HepG2 (cell line): ENCODE measurements around the gene TMEM190. TPM values are rescaled to one million over a fixed set of nuclear protein-coding genes. Genes with fewer than 3 reads are reported as not detected.

Source experiments
- AHDC1 ChIP-seq: sonication (generic); formaldehyde crosslinking; IDR thresholded peaks from 2 replicates; pipeline ENCODE4 v1.5.1; 2020; ENCODE audit warnings: mild to moderate bottlenecking, missing genetic modification reagents, borderline replicate concordance
- ATF3 ChIP-seq: sonication (generic); formaldehyde crosslinking; IDR thresholded peaks from 2 replicates; pipeline ENCODE4 v1.4.0; 2020; ENCODE audit warnings: missing genetic modification reagents
- ATF7 ChIP-seq, 2 experiments: fragments of 450-650 bp in 1 of 2; sonication (generic) in 1 of 2; formaldehyde crosslinking in 1 of 2; IDR thresholded peaks; 2 replicates each; pipeline versions ENCODE4 v1.4.0 to v1.6.1; 2016 to 2020; ENCODE audit warnings: antibody characterized with exemption in 1 of 2, mild to moderate bottlenecking in 1 of 2, missing genetic modification reagents in 1 of 2
- CHCHD3 ChIP-seq: sonication (generic); formaldehyde crosslinking; IDR thresholded peaks from 2 replicates; pipeline ENCODE4 v1.8.0; 2022; ENCODE audit warnings: mild to moderate bottlenecking, missing genetic modification reagents, moderate library complexity
- DMAP1 ChIP-seq: IDR thresholded peaks from 2 replicates; pipeline ENCODE4 v1.6.1; 2016
- ETV5 ChIP-seq: IDR thresholded peaks from 2 replicates; pipeline ENCODE4 v1.6.1; 2018; ENCODE audit warnings: missing biosample characterization, missing genetic modification reagents, inconsistent platforms, borderline replicate concordance
- GATAD2A ChIP-seq: IDR thresholded peaks from 2 replicates; pipeline ENCODE4 v1.6.1; 2016
- GTF3A ChIP-seq: sonication (generic); formaldehyde crosslinking; conservative IDR thresholded peaks from 2 replicates; pipeline ENCODE4 v1.4.0; 2020; ENCODE audit warnings: mild to moderate bottlenecking, missing genetic modification reagents
- HNF1B ChIP-seq: sonication (generic); formaldehyde crosslinking; IDR thresholded peaks from 2 replicates; pipeline ENCODE4 v1.5.1; 2020; ENCODE audit warnings: mild to moderate bottlenecking, moderate library complexity, missing genetic modification reagents
- HOXA9 ChIP-seq: sonication (generic); formaldehyde crosslinking; IDR thresholded peaks from 2 replicates; pipeline ENCODE4 v1.8.1; 2022; ENCODE audit warnings: missing genetic modification reagents, mild to moderate bottlenecking, moderate library complexity, borderline replicate concordance
- KDM6A ChIP-seq: IDR thresholded peaks from 2 replicates; pipeline ENCODE4 v1.6.1; 2016; ENCODE audit warnings: low read depth
- MAFG ChIP-seq: sonication (generic); formaldehyde crosslinking; IDR thresholded peaks from 2 replicates; pipeline ENCODE4 v1.5.1; 2020; ENCODE audit warnings: mild to moderate bottlenecking, missing genetic modification reagents
- NFIB ChIP-seq: sonication (generic); formaldehyde crosslinking; IDR thresholded peaks from 2 replicates; pipeline ENCODE4 v1.9.0; 2021; ENCODE audit warnings: missing genetic modification reagents, mild to moderate bottlenecking, borderline replicate concordance
- NFKB2 ChIP-seq: sonication (generic); formaldehyde crosslinking; IDR thresholded peaks from 2 replicates; pipeline ENCODE4 v1.4.0; 2020; ENCODE audit warnings: missing genetic modification reagents, borderline replicate concordance
- POLR2A ChIP-seq, 2 experiments: IDR thresholded peaks; 2 replicates each; pipeline ENCODE4 v1.6.1; 2011; ENCODE audit warnings: low read depth in 2 of 2, low read length in 2 of 2, mild to moderate bottlenecking in 1 of 2, moderate library complexity in 1 of 2; ENCODE audit not compliant: insufficient read depth in 1 of 2
- RFX1 ChIP-seq: fragments of 450-650 bp; IDR thresholded peaks from 2 replicates; pipeline ENCODE4 v1.6.1; 2017
- RFXANK ChIP-seq: IDR thresholded peaks from 2 replicates; pipeline ENCODE4 v1.6.1; 2016
- TCF7 ChIP-seq: sonication (generic); IDR thresholded peaks from 2 replicates; pipeline ENCODE4 v1.6.1; 2016; ENCODE audit warnings: antibody characterized with exemption, low read depth
- ZFY ChIP-seq: sonication (generic); formaldehyde crosslinking; IDR thresholded peaks from 2 replicates; pipeline ENCODE4 v1.4.0; 2020; ENCODE audit warnings: missing genetic modification reagents
- ZNF143 ChIP-seq: sonication (generic); formaldehyde crosslinking; IDR thresholded peaks from 2 replicates; pipeline ENCODE4 v1.4.0; 2020; ENCODE audit warnings: missing genetic modification reagents
- ZNF180 ChIP-seq: sonication (generic); formaldehyde crosslinking; IDR thresholded peaks from 2 replicates; pipeline ENCODE4 v1.4.0; 2020; ENCODE audit warnings: low read depth, missing genetic modification reagents, borderline replicate concordance
- ZNF891 ChIP-seq: sonication (generic); formaldehyde crosslinking; IDR thresholded peaks from 2 replicates; pipeline ENCODE4 v1.5.0; 2020; ENCODE audit warnings: mild to moderate bottlenecking, missing genetic modification reagents
- polyA plus RNA-seq, 8 experiments: library from polyadenylated mRNA; depleted of rRNA in 3 of 8; stranded (reverse) in 7 of 8; unstranded in 1 of 8; fragments of >200 nt; fragmentation: Illumina TruSeq in 4 of 8; extraction: Trizol in 4 of 8; gene quantifications; 2 replicates each; pipeline versions ENCODE4 v1.2.1 to v1.2.3, GENCODE V29; 2011 to 2016; ENCODE audit warnings: low read depth in 4 of 8, missing spikeins in 1 of 8, mixed read lengths in 1 of 8; ENCODE audit not compliant: insufficient read depth in 1 of 8
- total RNA-seq, 5 experiments: library from RNA; depleted of rRNA; stranded (reverse); fragments of >200 nt; fragmentation: Illumina TruSeq; extraction: Trizol; gene quantifications; 2 replicates each; pipeline ENCODE4 v1.2.3, GENCODE V29; 2016; ENCODE audit warnings: low read depth in 1 of 5
- TF ChIP-seq, protein P1 (sequence below): sonication (generic); formaldehyde crosslinking; IDR thresholded peaks from 2 replicates; pipeline ENCODE4 v1.5.0; 2020; ENCODE audit warnings: mild to moderate bottlenecking, missing genetic modification reagents, moderate library complexity

Gene TMEM190
- total and polyA plus RNA-seq, 2 of the 13 experiments (the other 11 are each of a cell fraction or from before 2014, with no cell fraction given), result 0.35 to 0.83 TPM

- TF ChIP-seq AHDC1 (CRISPR knock-in tag), result no peak
- no peak for TF ChIP-seq RFX1
- no peak for TF ChIP-seq HOXA9 (CRISPR knock-in tag)
- no peak for TF ChIP-seq ZNF180
- no peak for TF ChIP-seq RFXANK (CRISPR knock-in tag)
- TF ChIP-seq NFIB (CRISPR knock-in tag), result no peak
- TF ChIP-seq KDM6A (CRISPR knock-in tag), result 0 out of 2 replicates have a peak, but pooled peaks have one; percentile 40
- TF ChIP-seq, protein P1, sequence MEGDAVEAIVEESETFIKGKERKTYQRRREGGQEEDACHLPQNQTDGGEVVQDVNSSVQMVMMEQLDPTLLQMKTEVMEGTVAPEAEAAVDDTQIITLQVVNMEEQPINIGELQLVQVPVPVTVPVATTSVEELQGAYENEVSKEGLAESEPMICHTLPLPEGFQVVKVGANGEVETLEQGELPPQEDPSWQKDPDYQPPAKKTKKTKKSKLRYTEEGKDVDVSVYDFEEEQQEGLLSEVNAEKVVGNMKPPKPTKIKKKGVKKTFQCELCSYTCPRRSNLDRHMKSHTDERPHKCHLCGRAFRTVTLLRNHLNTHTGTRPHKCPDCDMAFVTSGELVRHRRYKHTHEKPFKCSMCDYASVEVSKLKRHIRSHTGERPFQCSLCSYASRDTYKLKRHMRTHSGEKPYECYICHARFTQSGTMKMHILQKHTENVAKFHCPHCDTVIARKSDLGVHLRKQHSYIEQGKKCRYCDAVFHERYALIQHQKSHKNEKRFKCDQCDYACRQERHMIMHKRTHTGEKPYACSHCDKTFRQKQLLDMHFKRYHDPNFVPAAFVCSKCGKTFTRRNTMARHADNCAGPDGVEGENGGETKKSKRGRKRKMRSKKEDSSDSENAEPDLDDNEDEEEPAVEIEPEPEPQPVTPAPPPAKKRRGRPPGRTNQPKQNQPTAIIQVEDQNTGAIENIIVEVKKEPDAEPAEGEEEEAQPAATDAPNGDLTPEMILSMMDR (CRISPR knock-in tag), result no peak
- no peak for TF ChIP-seq TCF7
- no peak for TF ChIP-seq MAFG (CRISPR knock-in tag)
- no peak for TF ChIP-seq NFKB2 (CRISPR knock-in tag)
- TF ChIP-seq POLR2A (IDR thresholded peaks at IDR 0.05; ENCODE audit: insufficient read depth in 1 of 2, low read depth in 2 of 2, low read length in 2 of 2), result no peak
- no peak for TF ChIP-seq ZNF143
- peak; percentile 47; the same call in 1 of the 2 replicates for TF ChIP-seq HNF1B (CRISPR knock-in tag)
- TF ChIP-seq ATF7 (IDR thresholded peaks at IDR 0.05), result peak; percentile 43; the same call in 1 of the 2 replicates
- TF ChIP-seq ATF7 (CRISPR knock-in tag; IDR thresholded peaks at IDR 0.05), result no peak
- TF ChIP-seq ZFY (CRISPR knock-in tag), result no peak
- no peak; the same call in 1 of the 2 replicates for TF ChIP-seq ATF3
- TF ChIP-seq GTF3A (CRISPR knock-in tag), result no peak
- TF ChIP-seq ZNF891 (CRISPR knock-in tag), result no peak
- TF ChIP-seq ETV5 (CRISPR knock-in tag), result peak; percentile 80; the same call in 1 of the 2 replicates
- no peak for TF ChIP-seq DMAP1 (CRISPR knock-in tag)
- TF ChIP-seq CHCHD3, result no peak
- TF ChIP-seq GATAD2A, result peak; percentile 45; the same call in 1 of the 2 replicates
Measured at GRCh38 chr19:55372316-55373081, 4.1 kb upstream of the TMEM190 start (continued).
